Nucleus accumbens (tissue), 56 donors: ENCODE measurements around the gene CDCA3.
"Not testable (repeated sequence)": the region's sequence is repeated elsewhere in the genome, so short reads cannot be mapped to it uniquely, and the experiment has no call there.

Experiments used
- DNase-seq, 56 donors: peaks; one replicate each; lab custom pipeline; 2025; lab: John Stamatoyannopoulos, UW

The CDCA3 gene

DNA sequence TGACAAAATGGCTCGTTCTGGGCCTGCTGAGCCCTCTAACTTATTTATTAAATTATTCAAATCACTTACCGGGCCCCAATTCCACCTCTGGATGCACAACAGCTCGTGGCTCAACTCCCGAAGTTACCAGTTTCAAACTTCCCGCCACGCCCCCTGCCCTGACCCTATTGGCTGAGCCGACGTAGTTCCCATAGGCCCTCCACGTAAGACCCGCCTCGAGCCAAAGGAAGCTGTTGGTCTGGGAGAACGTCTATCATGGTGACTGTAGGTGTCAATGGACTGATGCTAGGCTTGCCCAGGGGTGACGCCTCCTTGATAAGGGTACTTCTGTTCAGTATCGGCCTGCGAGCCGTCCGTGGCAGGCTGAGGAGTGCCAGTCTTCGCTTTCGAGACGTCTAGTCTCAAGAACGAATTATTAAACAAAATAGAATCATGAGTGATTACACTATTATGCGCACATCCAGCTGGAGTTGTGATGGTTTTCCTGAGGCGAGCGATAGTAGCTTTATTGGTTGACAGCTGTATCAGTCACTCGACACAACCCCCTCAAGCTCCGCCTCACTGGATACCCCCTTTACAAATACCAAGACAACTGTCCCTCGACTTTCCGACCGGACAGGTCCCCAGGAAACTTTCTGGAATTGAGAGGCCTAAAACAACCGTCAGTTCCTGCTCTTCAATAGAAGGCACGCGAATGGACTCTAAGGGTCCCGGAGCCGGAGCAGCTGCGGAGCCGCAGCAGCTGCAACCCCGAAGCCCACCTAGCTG, at the start of gene CDCA3:
TSS of gene CDCA3 (minus strand) at position 134 of the 768 bp plus-strand sequence. CDS start 334 bp downstream, outside the sequence.
- peak; percentile 65 to 98 (median 89) for DNase-seq

DNA sequence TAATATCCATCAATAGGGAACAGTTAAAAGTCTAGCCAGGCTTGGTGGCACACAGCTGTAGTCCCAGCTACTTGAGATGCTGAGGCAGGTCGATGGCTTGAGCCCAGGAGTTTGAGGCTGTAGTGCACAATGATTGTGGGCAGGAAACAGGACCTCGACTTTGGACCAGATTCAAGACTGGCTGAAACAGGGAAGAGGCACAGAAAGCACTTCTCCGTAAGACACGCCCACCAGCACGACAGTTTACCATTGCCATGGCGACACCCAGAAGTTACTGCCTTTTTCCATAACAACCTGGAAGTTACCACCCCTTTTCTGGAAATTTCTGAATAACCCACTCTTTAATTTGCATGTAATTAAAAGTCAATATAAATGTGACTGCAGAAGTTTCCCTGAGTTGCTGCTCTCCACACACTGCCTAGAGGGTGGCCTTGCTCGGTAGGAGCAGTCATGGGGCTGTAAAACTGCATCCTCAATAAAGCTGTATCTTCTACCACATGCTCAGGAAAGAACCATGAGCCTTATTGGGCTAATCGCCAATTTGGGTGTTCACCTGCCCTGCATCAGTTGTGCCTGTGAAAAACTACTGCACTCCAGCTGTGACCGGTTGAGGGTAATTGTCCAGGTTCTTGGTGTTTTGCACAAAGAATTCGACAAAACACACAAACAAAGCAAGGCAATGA, 48.9 kb upstream of the CDCA3 start:
- DNase-seq: peak in 42 of 56 donors; percentile 3 to 76 (median 40)

DNA sequence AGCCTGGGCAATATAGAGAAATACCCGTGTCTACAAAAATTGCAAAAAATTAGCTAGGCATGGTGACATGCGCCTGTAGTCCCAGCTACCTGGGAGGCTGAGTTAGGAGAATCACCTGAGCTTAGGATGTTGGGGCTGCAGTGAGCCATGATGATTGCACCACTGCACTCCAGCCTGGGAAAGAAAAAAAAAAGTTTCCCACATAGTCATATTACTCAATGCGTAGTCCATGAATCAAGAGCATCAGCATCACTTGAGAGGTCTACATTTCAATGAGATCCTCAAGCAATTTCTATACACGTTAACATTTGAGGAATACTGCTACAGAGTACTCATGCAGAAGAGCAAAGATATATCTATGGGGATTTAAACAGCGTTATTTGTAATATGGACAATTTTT, 48.3 kb upstream of the CDCA3 start:
- no peak for DNase-seq

DNA sequence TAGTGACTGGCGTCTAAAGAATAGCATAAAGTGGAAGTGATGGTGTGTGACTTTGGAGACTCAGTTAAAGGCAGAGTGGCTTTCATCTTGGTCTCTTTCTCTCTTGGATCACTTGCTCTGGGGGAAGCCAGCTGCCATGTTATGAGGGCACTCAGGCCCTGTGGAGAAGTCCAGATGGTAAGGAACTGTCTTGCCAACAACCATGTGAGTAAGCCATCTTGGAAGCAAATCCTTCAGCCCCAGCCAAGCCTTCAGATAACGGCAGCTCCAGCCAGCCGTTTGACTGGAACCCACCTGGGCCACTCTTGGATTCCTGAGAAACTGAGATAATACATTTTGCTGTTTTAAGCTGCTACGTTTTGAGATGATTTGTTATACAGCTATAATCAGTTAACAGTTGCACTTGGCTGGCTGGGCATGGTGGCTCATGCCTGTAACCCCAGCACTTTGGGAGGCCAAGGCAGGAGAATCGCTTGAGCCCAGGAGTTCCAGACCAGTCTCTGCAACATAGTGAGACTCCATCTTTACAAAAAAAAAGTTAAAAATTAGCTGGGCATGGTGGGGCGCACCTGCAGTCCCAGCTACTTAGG, 45.9 kb upstream of the CDCA3 start:
- DNase-seq: no peak

DNA sequence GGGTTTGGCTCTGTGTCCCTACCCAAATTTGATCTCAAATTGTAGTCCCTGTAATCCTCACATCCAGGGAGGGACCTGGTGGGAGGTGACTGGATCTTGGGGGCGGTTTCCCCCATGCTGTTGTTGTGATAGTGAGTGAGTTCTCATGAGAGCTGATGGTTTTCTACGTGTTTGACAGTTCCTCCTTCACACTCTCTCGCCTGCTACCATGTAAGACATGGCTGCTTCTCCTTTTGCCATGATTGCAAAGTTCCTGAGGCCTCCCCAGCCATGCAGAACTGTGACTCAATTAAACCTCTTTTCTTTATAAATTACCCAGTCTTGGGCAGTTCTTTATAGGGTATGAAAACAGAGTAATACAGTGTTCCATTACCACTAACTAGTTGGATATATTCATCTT, 43.2 kb upstream of the CDCA3 start:
- DNase-seq: no peak

DNA sequence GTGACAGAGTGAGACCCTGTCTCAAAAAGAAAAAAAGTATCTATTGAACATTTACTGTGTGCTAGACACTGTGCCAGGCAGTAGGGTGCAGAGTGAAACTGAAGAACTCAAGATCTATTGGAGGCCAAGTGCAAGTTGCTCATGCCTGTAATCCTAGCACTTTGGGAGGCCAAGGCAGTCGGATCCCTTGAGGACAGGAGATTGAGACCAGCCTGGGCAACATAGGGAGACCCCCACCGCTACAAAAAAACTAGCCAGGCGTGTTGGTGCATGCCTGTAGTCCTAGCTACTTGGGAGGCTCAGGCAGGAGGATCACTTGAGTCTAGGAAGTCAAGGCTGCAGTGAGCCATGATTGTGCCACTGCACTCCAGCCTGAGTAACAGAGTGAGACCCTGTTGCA, 41.6 kb upstream of the CDCA3 start:
- DNase-seq: not testable (repeated sequence)

DNA sequence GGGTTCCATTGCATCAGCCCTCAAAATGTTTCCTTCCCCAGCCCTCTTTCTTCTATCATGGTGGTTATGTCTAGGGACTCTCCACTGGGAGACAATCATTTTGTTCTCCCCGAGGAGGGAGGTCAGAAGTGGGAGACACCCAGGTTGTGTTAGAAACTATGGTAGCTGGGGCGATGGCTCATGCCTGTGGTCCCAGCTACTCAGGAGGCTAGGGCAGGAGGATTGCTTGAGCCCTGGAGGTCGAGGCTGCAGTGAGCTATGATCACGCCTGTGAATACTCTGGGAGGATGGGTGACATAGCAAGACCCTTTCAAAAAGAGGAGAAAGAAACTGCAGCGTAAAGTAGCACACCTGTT, 40.5 kb upstream of the CDCA3 start:
- DNase-seq: no peak

DNA sequence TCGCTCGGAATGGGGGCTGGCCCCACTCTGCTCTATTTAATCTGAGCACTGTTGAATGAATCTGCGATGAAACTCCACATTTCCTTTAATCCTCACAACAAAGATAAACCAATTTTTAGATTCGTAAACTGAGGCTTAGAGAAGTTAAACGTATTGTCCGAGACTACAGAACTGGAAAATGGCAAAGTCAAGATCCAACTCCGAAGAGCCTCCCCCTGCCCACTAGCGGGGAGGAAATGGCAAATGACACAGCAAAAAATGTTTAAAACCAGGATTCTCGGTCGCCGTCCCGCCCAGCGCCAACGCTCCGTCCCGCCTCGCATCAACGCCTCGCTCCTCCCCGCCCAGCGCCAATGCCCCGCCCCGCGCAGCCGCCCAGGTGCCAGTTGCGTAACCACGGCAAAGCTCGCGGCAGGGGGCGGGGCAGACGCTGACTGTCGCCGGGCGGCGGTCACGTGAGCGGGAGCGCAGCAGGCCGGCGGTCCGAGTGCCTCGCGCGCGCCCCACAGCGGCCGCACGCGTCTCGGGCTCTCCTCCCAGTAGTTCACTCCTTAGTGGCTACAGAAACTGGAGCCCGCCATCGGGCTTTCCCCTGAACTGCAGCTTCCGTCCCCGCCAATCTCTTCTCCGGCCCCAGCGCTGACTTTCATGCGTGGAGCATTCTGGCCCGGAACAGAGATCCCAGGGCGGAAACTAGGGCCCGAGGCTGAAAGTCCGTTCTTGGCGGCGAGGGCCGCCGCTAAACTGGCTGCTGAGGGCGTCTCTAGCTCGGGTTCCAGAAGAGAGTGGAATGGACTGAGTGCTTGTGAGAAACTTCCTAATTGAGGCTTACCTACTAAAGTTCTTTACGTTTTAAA, 39.9 kb upstream of the CDCA3 start:
- peak; percentile 72 to 99 (median 95) for DNase-seq

DNA sequence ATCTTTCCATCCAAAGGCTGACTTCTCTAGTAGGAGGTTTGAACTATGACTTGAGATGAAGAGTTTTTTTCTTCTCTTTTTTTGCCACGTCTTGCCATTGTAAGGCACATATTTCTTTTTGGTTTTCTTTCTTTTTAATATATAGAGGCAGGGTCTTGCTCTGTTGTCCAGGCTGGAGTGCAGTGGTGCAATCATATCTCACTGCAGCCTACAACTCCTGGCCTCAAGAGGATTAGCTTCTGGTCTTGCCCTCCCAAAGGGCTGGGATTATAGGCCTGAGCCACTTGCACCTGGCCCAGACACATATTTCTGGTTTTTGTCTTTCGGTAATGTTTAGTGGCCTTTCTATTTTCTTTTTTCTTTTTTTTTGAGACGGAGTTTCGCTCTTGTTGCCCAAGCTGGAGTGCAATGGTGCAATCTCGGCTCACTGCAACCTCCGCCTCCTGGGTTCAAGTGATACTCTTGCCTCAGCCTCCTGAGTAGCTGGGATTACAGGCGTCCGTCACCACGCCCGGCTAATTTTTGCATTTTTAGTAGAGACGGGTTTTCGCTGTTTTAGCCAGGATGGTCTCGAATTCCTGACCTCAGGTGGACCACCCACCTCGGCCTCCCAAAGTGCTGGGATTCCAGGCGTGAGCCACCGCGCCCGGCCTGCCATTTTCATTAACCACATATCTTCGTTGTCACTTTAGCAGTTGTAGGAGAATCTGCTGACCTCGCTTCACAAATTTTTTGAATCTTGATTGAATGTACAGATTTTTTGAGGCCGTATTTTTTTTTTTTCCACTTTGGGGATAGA, 38.9 kb upstream of the CDCA3 start:
- DNase-seq: not testable (repeated sequence)

DNA sequence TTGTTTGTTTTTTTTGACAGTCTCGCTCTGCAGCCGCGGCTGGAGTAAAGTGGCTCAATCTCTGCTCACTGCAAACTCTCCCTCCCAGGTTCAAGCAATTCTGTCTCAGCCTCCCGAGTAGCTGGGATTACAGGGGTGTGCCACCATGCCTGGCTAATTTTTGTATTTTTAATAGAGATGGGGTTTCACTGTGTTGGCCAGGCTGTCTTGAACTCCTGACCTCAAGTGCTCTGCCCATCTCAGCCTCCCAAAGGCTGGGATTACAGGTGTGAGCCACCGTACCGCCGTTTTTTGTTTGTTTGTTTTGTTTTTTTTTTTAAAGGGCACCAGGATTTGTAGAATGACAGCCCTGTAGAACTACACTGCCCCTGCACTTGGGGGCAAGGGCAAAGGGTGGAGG, 37.7 kb upstream of the CDCA3 start:
- not testable (repeated sequence) for DNase-seq

DNA sequence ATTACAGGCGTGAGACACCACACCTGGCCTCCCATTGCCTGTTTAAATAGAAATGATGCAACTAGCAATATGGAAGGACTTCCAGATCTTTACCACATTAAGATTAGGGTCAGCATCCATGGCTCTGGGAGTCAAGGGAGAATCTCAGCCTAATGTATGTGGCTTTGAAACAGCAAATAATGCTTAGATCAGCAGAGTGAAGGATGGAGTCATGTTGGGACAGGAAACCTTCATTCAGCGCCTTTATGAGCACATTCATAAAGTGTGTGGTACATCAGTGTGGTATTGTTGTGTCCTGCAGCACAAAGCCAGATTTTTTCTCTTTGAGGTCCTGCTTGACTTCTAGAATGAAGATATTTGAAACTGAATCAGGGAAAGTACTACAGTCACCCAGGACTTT, 37.3 kb upstream of the CDCA3 start:
- no peak for DNase-seq

DNA sequence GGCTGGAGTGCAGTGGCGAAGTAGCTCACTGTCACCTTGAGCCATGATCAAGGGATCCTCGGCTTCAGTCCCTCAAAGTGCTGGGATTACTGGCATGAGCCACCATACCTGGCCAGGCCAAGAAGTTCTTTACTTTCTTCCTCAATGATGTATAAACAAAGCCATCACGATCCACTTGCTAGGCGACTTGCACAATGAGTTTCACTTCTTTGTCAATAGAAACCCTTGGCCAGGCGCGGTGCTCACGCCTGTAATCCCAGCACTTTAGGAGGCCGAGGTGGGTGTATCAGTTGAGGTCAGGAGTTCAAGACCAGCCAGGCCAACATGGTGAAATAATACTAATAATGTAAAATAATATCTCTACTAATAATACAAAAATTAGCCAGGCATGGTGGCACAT, 36.4 kb upstream of the CDCA3 start:
- no peak for DNase-seq

DNA sequence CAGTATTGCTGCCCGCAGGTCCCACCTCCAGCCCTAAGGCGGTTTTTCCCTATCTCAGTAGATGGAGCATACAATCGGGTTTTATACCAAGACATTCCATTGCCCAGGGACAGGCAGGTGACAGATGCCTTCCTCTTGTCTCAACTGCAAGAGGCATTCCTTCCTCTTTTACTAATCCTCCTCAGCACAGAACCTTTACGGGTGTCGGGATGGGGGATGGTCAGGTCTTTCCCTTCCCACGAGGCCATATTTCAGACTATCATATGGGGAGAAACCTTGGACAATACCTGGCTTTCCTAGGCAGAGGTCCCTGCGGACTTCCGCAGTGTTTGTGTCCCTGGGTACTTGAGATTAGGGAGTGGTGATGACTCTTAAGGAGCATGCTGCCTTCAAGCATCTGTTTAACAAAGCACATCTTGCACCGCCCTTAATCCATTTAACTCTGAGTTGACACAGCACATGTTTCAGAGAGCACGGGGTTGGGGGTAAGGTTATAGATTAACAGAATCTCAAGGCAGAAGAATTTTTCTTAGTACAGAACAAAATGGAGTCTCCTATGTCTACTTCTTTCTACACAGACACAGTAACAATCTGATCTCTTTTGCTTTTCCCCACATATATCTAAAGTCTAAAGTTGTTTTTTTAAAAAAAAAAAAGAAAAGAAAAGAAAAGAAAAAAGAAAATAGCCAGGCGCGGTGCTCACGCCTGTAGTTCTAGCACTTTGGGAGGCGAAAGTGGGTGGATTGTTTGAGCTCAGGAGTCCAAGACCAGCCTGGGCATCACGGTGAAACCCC, 35.3 kb upstream of the CDCA3 start:
- not testable (repeated sequence) for DNase-seq

DNA sequence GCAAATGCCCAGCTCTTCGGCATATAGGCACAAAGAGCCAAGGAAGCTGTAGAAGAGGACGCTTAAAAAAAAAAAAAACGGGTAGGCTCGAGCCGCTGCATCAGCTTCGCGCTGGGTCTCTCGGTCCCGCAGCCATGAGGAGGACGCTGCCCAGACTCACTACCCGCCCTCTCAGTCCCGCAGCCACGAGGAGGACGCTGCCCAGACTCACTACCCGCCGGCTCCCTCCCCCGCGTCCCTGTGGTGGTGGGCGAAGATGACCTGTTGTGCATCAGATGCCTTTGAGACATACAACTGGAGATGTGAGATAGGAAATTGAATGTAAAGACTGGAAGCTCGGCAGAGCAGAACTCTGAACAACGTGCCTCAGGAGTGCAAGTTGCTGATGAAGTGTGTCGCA, 33.5 kb upstream of the CDCA3 start:
- DNase-seq: no peak

DNA sequence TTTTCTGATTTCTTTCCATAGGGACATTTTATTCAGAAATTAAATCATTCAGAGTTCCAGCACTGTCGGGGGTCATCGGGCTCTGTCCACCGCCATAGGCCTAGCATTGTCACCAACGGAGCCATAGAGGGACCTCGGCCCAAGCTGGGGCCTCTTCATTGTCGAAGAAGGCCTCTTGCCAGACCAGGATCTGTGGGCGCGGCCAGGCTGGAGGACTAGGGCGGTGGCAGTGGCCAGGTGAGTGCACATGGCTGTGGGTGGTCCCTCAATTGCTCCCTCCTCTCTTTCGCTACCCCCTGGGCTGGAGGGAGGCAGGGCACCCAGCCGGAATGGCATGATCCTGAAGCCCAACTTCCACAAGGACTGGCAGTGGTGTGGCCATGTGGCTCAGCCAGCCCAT, 32.6 kb upstream of the CDCA3 start:
- no peak for DNase-seq

DNA sequence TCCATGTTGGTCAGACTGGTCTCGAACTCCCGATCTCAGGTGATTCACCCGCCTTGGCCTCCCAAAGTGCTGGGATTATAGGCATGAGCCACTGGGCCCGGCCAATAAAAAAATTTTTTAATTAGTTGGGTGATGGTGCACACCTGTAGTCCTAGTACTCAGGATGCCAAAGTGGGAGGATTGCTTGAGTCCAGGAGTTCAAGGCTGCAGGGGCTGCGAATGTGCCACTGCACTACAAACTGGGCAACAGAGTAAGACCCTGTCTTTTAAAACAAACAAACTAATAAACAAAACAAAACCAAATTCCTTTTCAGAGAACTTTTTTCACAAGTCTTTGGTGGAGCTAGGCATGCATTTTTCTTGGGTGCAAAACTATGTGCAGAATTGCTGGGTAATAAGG, 32.2 kb upstream of the CDCA3 start:
- DNase-seq: no peak

DNA sequence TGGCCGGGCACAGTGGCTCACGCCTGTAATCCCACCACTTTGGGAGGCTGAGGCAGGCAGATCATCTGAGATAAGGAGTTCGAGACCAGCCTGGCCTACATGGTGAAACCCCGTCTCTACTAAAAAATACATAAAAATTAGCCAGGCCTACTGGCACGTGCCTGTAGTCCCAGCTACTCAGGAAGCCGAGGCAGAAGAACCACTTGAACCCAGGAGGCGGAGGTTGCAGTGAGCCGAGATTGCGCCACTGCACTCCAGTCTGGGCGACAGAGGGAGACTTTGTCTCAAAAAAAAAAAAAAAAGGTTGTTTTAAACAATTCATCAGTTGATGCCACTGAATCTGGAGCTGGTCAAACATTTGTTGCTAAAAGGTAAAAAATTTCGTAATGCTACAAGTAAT, 28.7 kb upstream of the CDCA3 start:
- DNase-seq: not testable (repeated sequence)

DNA sequence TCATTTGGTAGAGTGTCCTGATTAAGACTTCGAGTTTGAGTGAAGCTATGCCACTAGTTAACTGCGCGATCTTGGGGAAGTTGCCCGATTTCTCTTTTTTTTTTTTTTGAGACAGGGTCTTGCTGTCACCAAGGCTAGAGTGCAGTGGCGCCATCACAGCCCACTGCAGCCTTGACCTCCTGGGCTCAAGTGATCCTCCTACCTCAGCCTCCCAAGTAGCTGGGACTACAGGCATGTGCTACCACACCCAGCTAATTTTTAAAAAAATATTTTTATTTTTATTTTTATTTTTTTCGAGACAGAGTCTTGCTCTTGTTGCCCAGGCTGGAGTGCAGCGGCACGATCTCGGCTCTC, 22.9 kb upstream of the CDCA3 start:
- not testable (repeated sequence) for DNase-seq
